ENCODE data around the gene FRMD4A.

The FRMD4A gene

DNA sequence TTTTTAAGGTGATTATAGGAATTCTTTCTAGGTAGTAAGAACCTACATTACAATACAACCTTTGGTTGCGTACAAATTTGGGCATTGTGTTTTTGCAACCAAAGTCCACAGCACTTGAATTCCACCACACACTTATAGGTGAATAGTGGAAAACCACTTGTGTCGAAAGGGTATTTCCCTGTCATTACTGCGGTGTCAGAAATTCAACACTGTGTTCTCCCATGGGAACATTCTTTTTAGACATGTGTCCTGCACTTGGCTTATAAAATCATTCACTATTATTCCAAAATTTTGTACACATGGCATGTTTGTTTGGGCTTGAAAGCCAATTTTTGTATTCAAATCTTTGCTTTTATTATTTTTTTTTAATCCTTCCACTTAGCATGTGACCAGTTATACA is 410.3 kb downstream of the FRMD4A start:
- TF ChIP-seq, protein P1, sequence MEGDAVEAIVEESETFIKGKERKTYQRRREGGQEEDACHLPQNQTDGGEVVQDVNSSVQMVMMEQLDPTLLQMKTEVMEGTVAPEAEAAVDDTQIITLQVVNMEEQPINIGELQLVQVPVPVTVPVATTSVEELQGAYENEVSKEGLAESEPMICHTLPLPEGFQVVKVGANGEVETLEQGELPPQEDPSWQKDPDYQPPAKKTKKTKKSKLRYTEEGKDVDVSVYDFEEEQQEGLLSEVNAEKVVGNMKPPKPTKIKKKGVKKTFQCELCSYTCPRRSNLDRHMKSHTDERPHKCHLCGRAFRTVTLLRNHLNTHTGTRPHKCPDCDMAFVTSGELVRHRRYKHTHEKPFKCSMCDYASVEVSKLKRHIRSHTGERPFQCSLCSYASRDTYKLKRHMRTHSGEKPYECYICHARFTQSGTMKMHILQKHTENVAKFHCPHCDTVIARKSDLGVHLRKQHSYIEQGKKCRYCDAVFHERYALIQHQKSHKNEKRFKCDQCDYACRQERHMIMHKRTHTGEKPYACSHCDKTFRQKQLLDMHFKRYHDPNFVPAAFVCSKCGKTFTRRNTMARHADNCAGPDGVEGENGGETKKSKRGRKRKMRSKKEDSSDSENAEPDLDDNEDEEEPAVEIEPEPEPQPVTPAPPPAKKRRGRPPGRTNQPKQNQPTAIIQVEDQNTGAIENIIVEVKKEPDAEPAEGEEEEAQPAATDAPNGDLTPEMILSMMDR (IDR thresholded peaks at IDR 0.05; ENCODE audit: unreplicated experiment in 3 of 3) = no peak
- Mint-ChIP-seq H3K9me3 (no peaks in the 10 kb centered on the region), H3K4me3 (no peak overlapping the region)

DNA sequence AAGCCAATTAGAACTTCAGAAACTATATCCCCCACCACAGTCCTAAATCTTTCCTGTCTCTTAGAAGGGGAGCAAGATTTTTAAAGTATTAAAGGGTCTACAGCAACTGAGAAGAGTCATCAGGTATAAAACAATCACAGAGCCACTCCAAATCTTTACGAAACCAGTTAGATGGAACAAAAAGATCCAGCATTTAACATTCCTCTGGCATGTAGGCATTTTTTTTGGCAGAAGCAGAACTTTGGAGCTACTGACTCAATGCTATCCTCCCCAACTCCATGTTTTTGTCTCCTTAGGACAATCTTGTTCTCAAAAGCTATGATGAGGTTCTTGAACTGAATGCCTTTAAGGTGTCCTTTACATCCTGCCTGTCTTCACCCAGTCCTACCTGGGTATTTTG is 410.7 kb downstream of the FRMD4A start:
- H3K4me1 Mint-ChIP-seq = peaks cover 20% of the 10 kb centered on the region
- TF ChIP-seq, protein P1 (IDR thresholded peaks at IDR 0.05; ENCODE audit: unreplicated experiment in 3 of 3) = no peak
- peaks cover 13% of the 10 kb centered on the region for H3K36me3 Mint-ChIP-seq (ENCODE audit: low read depth)
- no peak overlapping the region for H3K4me3 Mint-ChIP-seq
- H3K9me3 Mint-ChIP-seq = no peaks in the 10 kb centered on the region
- H3K27me3 Mint-ChIP-seq (ENCODE audit: low read depth) = no peaks in the 10 kb centered on the region
- H3K27ac Mint-ChIP-seq = no peak overlapping the region

More for the DNA sequence above, 410.3 kb downstream of the FRMD4A start:
- H3K4me1 Mint-ChIP-seq = peaks cover 20% of the 10 kb centered on the region
- no peak overlapping the region for H3K27ac Mint-ChIP-seq
- no peaks in the 10 kb centered on the region for H3K27me3 Mint-ChIP-seq (ENCODE audit: low read depth)
- peaks cover 11% of the 10 kb centered on the region for H3K36me3 Mint-ChIP-seq (ENCODE audit: low read depth)

DNA sequence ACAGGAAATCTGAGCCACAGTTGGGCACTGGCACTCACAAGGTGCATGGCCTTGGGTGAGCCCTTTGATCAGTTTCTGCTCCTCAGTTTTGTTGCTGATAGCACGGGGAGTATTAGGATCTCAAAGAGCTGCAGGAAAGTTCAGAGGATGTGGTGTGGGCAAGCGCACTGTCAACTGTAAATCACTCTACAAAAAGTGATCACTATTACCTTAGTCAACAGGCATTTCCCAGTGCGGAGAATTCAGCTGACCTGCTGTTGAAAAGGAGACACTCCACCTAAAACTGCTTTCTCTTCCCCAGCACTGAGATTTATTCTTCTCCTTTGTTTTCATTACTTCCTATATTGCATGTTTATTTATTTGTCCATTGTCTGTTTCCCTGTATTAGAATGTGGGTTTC is 412.9 kb downstream of the FRMD4A start:
- Mint-ChIP-seq H3K27ac (no peak overlapping the region), H3K4me3 (no peak overlapping the region), H3K36me3 (ENCODE audit: low read depth) (peaks cover 10% of the 10 kb centered on the region), H3K4me1 (peaks cover 18% of the 10 kb centered on the region), H3K27me3 (ENCODE audit: low read depth) (no peaks in the 10 kb centered on the region), H3K9me3 (no peaks in the 10 kb centered on the region)
- TF ChIP-seq, protein P1 (IDR thresholded peaks at IDR 0.05; ENCODE audit: unreplicated experiment in 3 of 3) = no peak

DNA sequence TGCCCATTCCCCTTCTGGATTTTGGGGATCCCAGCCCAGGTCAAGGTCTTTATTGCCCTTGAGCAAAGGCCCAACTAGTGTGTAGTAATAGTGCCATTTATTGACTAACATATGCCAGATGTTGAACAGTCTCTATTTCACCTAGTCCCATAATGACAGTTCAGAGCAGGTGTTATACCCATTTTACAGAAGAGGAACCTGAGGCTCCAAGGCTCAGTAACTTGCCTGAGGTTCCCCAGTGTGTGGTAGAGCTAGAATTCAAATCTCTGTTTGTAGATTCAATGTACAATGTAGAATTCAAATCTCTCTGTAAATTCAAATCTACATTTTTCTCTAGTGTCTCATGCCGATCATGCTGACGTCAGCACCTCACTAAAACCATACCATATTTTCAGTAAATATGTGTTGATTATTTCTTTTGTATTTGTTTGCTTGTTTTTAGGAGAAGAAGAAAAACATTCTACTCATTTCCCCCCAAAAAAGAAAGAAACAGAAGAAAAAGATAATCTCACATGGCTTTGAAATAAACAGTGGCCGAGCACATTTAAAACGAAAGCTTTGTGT is 414.3 kb downstream of the FRMD4A start:
- H3K9me3 Mint-ChIP-seq = no peaks in the 10 kb centered on the region
- no peaks in the 10 kb centered on the region for H3K27me3 Mint-ChIP-seq (ENCODE audit: low read depth)
- peaks cover 4% of the 10 kb centered on the region for H3K36me3 Mint-ChIP-seq (ENCODE audit: low read depth)
- peaks cover 18% of the 10 kb centered on the region for H3K4me1 Mint-ChIP-seq
- TF ChIP-seq, protein P1 (IDR thresholded peaks at IDR 0.05; ENCODE audit: unreplicated experiment in 3 of 3) = no peak
- H3K4me3 Mint-ChIP-seq = no peak overlapping the region
- H3K27ac Mint-ChIP-seq = no peak overlapping the region

DNA sequence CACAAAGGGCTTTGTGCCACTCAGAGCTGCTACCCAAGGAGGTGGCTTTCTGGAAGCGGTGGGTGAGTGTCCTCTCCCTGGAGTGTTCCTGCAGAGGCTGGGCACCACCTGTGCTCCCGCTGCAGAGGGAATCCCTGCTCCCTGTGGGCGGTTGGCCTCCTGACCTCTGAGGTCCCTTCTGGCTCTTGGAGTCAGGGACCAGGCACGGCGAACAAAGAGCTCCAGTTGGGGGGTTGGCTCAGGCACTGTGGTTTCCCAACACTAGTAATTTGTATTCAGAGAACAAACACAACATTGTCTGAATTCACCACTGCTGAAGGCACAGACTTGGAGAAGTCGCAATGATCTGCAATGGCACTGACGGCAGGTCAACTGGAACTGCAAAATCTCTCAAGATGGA is 415.0 kb downstream of the FRMD4A start:
- peaks cover 3% of the 10 kb centered on the region for H3K36me3 Mint-ChIP-seq (ENCODE audit: low read depth)
- peaks cover 21% of the 10 kb centered on the region for H3K4me1 Mint-ChIP-seq
- no peaks in the 10 kb centered on the region for H3K27me3 Mint-ChIP-seq (ENCODE audit: low read depth)
- no peaks in the 10 kb centered on the region for H3K9me3 Mint-ChIP-seq
- TF ChIP-seq, protein P1 (IDR thresholded peaks at IDR 0.05; ENCODE audit: unreplicated experiment in 3 of 3) = no peak
- no peak overlapping the region for H3K4me3 Mint-ChIP-seq
- H3K27ac Mint-ChIP-seq = no peak overlapping the region

DNA sequence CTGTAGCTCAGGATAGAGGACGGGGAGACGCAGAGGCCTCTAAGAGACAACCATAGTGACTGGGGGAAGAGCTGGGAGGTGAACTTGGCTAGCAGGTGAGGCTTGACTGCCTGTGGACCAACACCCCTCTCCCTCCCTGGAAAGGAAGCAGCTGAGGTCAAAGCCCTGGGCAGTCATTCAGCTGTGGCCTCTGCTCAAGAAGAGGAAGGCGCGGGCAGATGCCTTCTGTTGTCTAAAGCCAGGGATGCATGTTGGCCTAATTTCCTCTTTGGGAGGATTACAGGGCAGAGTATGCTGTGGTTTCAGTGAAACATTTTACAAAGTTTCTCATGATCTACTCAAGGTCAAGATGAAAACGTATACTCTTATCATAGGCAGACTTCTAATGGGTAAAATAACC is 416.8 kb downstream of the FRMD4A start:
- Mint-ChIP-seq H3K4me1 (peaks cover 18% of the 10 kb centered on the region), H3K9me3 (no peaks in the 10 kb centered on the region), H3K36me3 (ENCODE audit: low read depth) (peaks cover 8% of the 10 kb centered on the region), H3K27ac (no peak overlapping the region), H3K27me3 (ENCODE audit: low read depth) (no peaks in the 10 kb centered on the region), H3K4me3 (no peak overlapping the region)
- TF ChIP-seq, protein P1 (IDR thresholded peaks at IDR 0.05; ENCODE audit: unreplicated experiment in 3 of 3) = no peak

Data from nephron (organoid).